SK-N-SH (cell line): ENCODE data around the gene ACTR2. TPM values are rescaled to one million over a fixed set of nuclear protein-coding genes. Genes with fewer than 3 reads are reported as not detected.

Experiments used
- CTCF ChIA-PET: fragments of 300-600, 350-600 bp; formaldehyde crosslinking; extraction: SDS; loops from one replicate; lab custom pipeline; 2021; lab: Yijun Ruan, JAX
- POLR2A ChIA-PET: fragments of 350-600 bp; sonication (Branson Sonifier 250); formaldehyde crosslinking; extraction: SDS; loops from one replicate; lab custom pipeline; 2020; ENCODE audit warnings: antibody characterized with exemption, inconsistent platforms; lab: Yijun Ruan, JAX
- DNase-seq: peaks from one replicate; pipeline ENCODE4 v3.0.0; 2012
- H2AFZ ChIP-seq: fragments of 200-600 bp; sonication (generic); 2 replicates; pipeline ENCODE4 v1.8.1; 2016; ENCODE audit warnings: antibody characterized with exemption, mild to moderate bottlenecking, low read depth
- H3F3A ChIP-seq: fragments of 200-600 bp; sonication (generic); replicated peaks from 2 replicates; pipeline ENCODE3; 2016; ENCODE audit warnings: antibody characterized with exemption, mild to moderate bottlenecking; ENCODE audit not compliant: insufficient read depth
- H3K27ac ChIP-seq, 2 experiments: fragments of 200-500 bp in 1 of 2; fragments of 200-600 bp in 1 of 2; sonication (Bioruptor generic) in 1 of 2; sonication (generic), shearing (Covaris generic) in 1 of 2; 2 replicates each; pipeline versions ENCODE4 v1.5.1 to v1.6.1; 2014 to 2016; ENCODE audit warnings: low read depth in 2 of 2, inconsistent platforms in 1 of 2, low read length in 1 of 2, mild to moderate bottlenecking in 1 of 2, mixed read lengths in 1 of 2
- H3K27me3 ChIP-seq: fragments of 200-600 bp; sonication (generic), shearing (Covaris generic); 2 replicates; pipeline ENCODE4 v1.6.1; 2016; ENCODE audit warnings: mixed run types; ENCODE audit not compliant: insufficient read depth
- H3K36me3 ChIP-seq, 2 experiments: fragments of 200-500 bp in 1 of 2; fragments of 200-600 bp in 1 of 2; sonication (Bioruptor generic) in 1 of 2; sonication (generic) in 1 of 2; replicated peaks in 1 of 2; 2 replicates each; pipeline versions ENCODE3 to v1.5.1; 2014 to 2016; ENCODE audit warnings: low read length in 1 of 2, mild to moderate bottlenecking in 1 of 2; ENCODE audit not compliant: insufficient read depth in 2 of 2, control insufficient read depth in 1 of 2
- H3K4me1 ChIP-seq, 2 experiments: fragments of 200-500 bp in 1 of 2; fragments of 200-600 bp in 1 of 2; sonication (Bioruptor generic) in 1 of 2; sonication (generic), shearing (Covaris generic) in 1 of 2; 2 replicates each; pipeline versions ENCODE4 v1.5.1 to v1.6.1; 2014 to 2016; ENCODE audit warnings: low read depth in 1 of 2, low read length in 1 of 2, mixed run types in 1 of 2; ENCODE audit not compliant: insufficient read depth in 2 of 2, control insufficient read depth in 1 of 2
- H3K4me2 ChIP-seq: fragments of 200-600 bp; sonication (generic), shearing (Covaris generic); 2 replicates; pipeline ENCODE4 v1.6.1; 2017; ENCODE audit warnings: mixed run types
- H3K4me3 ChIP-seq, 2 experiments: fragments of 200-500 bp in 1 of 2; fragments of 200-600 bp in 1 of 2; sonication (Bioruptor generic) in 1 of 2; sonication (generic), shearing (Covaris generic) in 1 of 2; 2 replicates each; pipeline versions ENCODE4 v1.5.1 to v1.8.1; 2014 to 2016; ENCODE audit warnings: low read depth in 2 of 2, inconsistent platforms in 1 of 2, low read length in 1 of 2, mild to moderate bottlenecking in 1 of 2, mixed read lengths in 1 of 2, moderate library complexity in 1 of 2
- H3K79me2 ChIP-seq: fragments of 200-600 bp; sonication (generic); 2 replicates; pipeline ENCODE4 v1.8.1; 2017; ENCODE audit warnings: mild to moderate bottlenecking; ENCODE audit not compliant: insufficient read depth
- H3K9ac ChIP-seq: fragments of 200-600 bp; sonication (generic); 2 replicates; pipeline ENCODE4 v1.6.1; 2017; ENCODE audit warnings: mixed run types
- H3K9me2 ChIP-seq: fragments of 200-600 bp; sonication (generic); 2 replicates; pipeline ENCODE4 v1.6.1; 2017; ENCODE audit warnings: mixed run types
- H3K9me3 ChIP-seq: fragments of 200-600 bp; sonication (generic); 2 replicates; pipeline ENCODE4 v1.6.1; 2017; ENCODE audit warnings: mixed run types, mild to moderate bottlenecking, moderate library complexity
- H4K20me1 ChIP-seq: fragments of 200-600 bp; sonication (generic); 2 replicates; pipeline ENCODE4 v1.6.1; 2017; ENCODE audit warnings: mild to moderate bottlenecking, mixed run types; ENCODE audit not compliant: insufficient read depth
- CHD2 ChIP-seq: fragments of 150-350 bp; IDR thresholded peaks from 2 replicates; pipeline ENCODE4 v1.6.1; 2018; ENCODE audit warnings: low read length; ENCODE audit not compliant: partially characterized antibody
- EP300 ChIP-seq, 2 experiments: IDR thresholded peaks; 2 replicates each; pipeline versions ENCODE4 v1.4.0 to v1.6.1; 2012; ENCODE audit warnings: borderline replicate concordance in 1 of 2, low read depth in 1 of 2, low read length in 1 of 2
- EZH2phosphoT487 ChIP-seq: fragments of 200-600 bp; sonication (generic); IDR thresholded peaks from 2 replicates; pipeline ENCODE4 v1.6.1; 2017; ENCODE audit warnings: low read depth, mixed run types, mild to moderate bottlenecking, antibody characterized with exemption, moderate library complexity, borderline replicate concordance
- FOXJ3 ChIP-seq: sonication (generic); formaldehyde crosslinking; IDR thresholded peaks from 2 replicates; pipeline ENCODE4 v1.5.1; 2020; ENCODE audit warnings: mild to moderate bottlenecking, missing genetic modification reagents
- GATA2 ChIP-seq: sonication (generic); formaldehyde crosslinking; IDR thresholded peaks from 2 replicates; pipeline ENCODE4 v1.5.0; 2020; ENCODE audit warnings: mild to moderate bottlenecking, missing genetic modification reagents
- MEF2A ChIP-seq: IDR thresholded peaks from 2 replicates; pipeline ENCODE4 v1.4.0; 2012; ENCODE audit warnings: low read depth, borderline replicate concordance
- MXI1 ChIP-seq: IDR thresholded peaks from 2 replicates; pipeline ENCODE4 v1.6.1; 2012; ENCODE audit warnings: mild to moderate bottlenecking, low read depth, low read length, improper control_type of control experiment
- RFX5 ChIP-seq: IDR thresholded peaks from 2 replicates; pipeline ENCODE4 v1.6.1; 2012; ENCODE audit warnings: mild to moderate bottlenecking, improper control_type of control experiment, low read length
- RXRA ChIP-seq: IDR thresholded peaks from 2 replicates; pipeline ENCODE4 v1.4.0; 2012; ENCODE audit warnings: low read depth, mild to moderate bottlenecking, borderline replicate concordance
- SIN3A ChIP-seq: IDR thresholded peaks from 2 replicates; pipeline ENCODE4 v1.6.1; 2012; ENCODE audit warnings: low read depth, mild to moderate bottlenecking, low read length, moderate library complexity, borderline replicate concordance
- SMC3 ChIP-seq: IDR thresholded peaks from 2 replicates; pipeline ENCODE4 v1.6.1; 2012; ENCODE audit warnings: low read depth, low read length, improper control_type of control experiment
- TCF12 ChIP-seq: IDR thresholded peaks from 2 replicates; pipeline ENCODE4 v1.4.0; 2012
- USF1 ChIP-seq: IDR thresholded peaks from 2 replicates; pipeline ENCODE4 v1.4.0; 2012; ENCODE audit warnings: low read depth, borderline replicate concordance
- USF2 ChIP-seq: fragments of 150-350 bp; IDR thresholded peaks from 2 replicates; pipeline ENCODE4 v1.6.1; 2017; ENCODE audit warnings: antibody characterized with exemption, low read length, low read depth, borderline replicate concordance
- YY1 ChIP-seq: IDR thresholded peaks from 2 replicates; pipeline ENCODE4 v1.4.0; 2012; ENCODE audit warnings: low read depth, mild to moderate bottlenecking
- ZBTB33 ChIP-seq: IDR thresholded peaks from 2 replicates; pipeline ENCODE4 v1.4.0; 2012; ENCODE audit warnings: low read depth, borderline replicate concordance
- WGBS: methylation state at CpG from one replicate; pipeline ENCODE4 v1.1.6; 2017; ENCODE audit warnings: low lambda C conversion rate; 5-methylcytosine and 5-hydroxymethylcytosine counted together
- polyA plus RNA-seq, 3 experiments: library from polyadenylated mRNA; depleted of rRNA; stranded (reverse); fragments of >200 nt; gene quantifications; 2 replicates each; pipeline ENCODE4 v1.2.3, GENCODE V29; 2012

Gene ACTR2
- polyA plus RNA-seq, 1 of the 3 experiments (the other 2 are of a cell fraction) = 53.0 TPM

- H2AFZ ChIP-seq = no peak overlapping the region
- H3K9me2 ChIP-seq = no peaks in the 10 kb centered on the region
- peaks cover 0 to 24% of the 10 kb centered on the region in 2 experiments; a peak in 2 of 4 replicates for H3K4me1 ChIP-seq
- no peak overlapping the region for H3K9ac ChIP-seq
- TF ChIP-seq MEF2A = no peak
- no peak for TF ChIP-seq USF1
- TF ChIP-seq SMC3 = no peak
- no peak for TF ChIP-seq USF2
- no peak for TF ChIP-seq EP300 (IDR thresholded peaks at IDR 0.05; ENCODE audit: borderline replicate concordance in 1 of 2, low read depth in 1 of 2, low read length in 1 of 2)
- H3K27me3 ChIP-seq = no peaks in the 10 kb centered on the region
- WGBS = 86% methylated on average over 6 of the region's 6 CpGs
- H3K4me3 ChIP-seq = no peak overlapping the region
- no peaks in the 10 kb centered on the region for H3K79me2 ChIP-seq
- peaks cover 21% of the 10 kb centered on the region for H3F3A ChIP-seq
- H4K20me1 ChIP-seq = no peaks in the 10 kb centered on the region
- no peak overlapping the region for H3K27ac ChIP-seq
- no peak for DNase-seq
- CTCF ChIA-PET = interaction anchor here (0.9 to 1.1 kb wide), 2 partner anchors 157 to 275 kb away, joined by 3 read pairs; no protein-coding TSS in a partner anchor
- POLR2A ChIA-PET = no interaction called here
- peaks cover 7 to 9% of the 10 kb centered on the region in 2 experiments for H3K36me3 ChIP-seq
- no peak overlapping the region for H3K4me2 ChIP-seq
- H3K9me3 ChIP-seq = no peaks in the 10 kb centered on the region
Measured at GRCh38 chr2:65278531-65278981, 50.9 kb downstream of the ACTR2 start.

- ChIA-PET CTCF (no interaction called here), POLR2A (no interaction called here)
- H2AFZ ChIP-seq = no peak overlapping the region
- no peaks in the 10 kb centered on the region for H3K79me2 ChIP-seq
- no peak overlapping the region for H3K27ac ChIP-seq
- H3K4me2 ChIP-seq = no peak overlapping the region
- peaks cover under 1 to 7% of the 10 kb centered on the region in 2 experiments for H3K36me3 ChIP-seq
- H3F3A ChIP-seq = peaks cover 14% of the 10 kb centered on the region
- WGBS = 95% methylated on average over 6 of the region's 6 CpGs
- no peaks in the 10 kb centered on the region for H3K9me3 ChIP-seq
- H3K4me1 ChIP-seq = peaks cover 0 to 24% of the 10 kb centered on the region in 2 experiments; a peak in 2 of 4 replicates
- DNase-seq = no peak
- H4K20me1 ChIP-seq = no peaks in the 10 kb centered on the region
- no peak overlapping the region for H3K4me3 ChIP-seq
- TF ChIP-seq EZH2phosphoT487 = no peak
- no peak for TF ChIP-seq SIN3A
- TF ChIP-seq CHD2 = no peak
- TF ChIP-seq RXRA = no peak
- no peak for TF ChIP-seq EP300 (IDR thresholded peaks at IDR 0.05; ENCODE audit: borderline replicate concordance in 1 of 2, low read depth in 1 of 2, low read length in 1 of 2)
- no peak for TF ChIP-seq RFX5
- no peak for TF ChIP-seq TCF12
- TF ChIP-seq ZBTB33 = no peak
- no peak for TF ChIP-seq MXI1
- no peak for TF ChIP-seq FOXJ3 (CRISPR knock-in tag)
- no peak for TF ChIP-seq YY1
- no peak for TF ChIP-seq MEF2A
- TF ChIP-seq GATA2 (CRISPR knock-in tag) = no peak
- H3K9ac ChIP-seq = no peak overlapping the region
- H3K27me3 ChIP-seq = no peaks in the 10 kb centered on the region
- H3K9me2 ChIP-seq = no peaks in the 10 kb centered on the region
Measured at GRCh38 chr2:65279756-65280155, 52.1 kb downstream of the ACTR2 start.
